GM12875 (cell line): ENCODE results near the gene RMC1.

Experiments
- H3K4me3 ChIP-seq: one replicate; pipeline ENCODE4 v1.5.1; 2011; ENCODE audit warnings: low read depth, low read length, control low read depth
- TF ChIP-seq, protein P1 (sequence below): IDR thresholded peaks from 2 replicates; pipeline ENCODE4 v1.5.1; 2011; ENCODE audit warnings: low read depth, mild to moderate bottlenecking, control low read depth, inconsistent platforms, low read length, moderate library complexity, borderline replicate concordance; ENCODE audit not compliant: insufficient read depth

Gene RMC1

DNA sequence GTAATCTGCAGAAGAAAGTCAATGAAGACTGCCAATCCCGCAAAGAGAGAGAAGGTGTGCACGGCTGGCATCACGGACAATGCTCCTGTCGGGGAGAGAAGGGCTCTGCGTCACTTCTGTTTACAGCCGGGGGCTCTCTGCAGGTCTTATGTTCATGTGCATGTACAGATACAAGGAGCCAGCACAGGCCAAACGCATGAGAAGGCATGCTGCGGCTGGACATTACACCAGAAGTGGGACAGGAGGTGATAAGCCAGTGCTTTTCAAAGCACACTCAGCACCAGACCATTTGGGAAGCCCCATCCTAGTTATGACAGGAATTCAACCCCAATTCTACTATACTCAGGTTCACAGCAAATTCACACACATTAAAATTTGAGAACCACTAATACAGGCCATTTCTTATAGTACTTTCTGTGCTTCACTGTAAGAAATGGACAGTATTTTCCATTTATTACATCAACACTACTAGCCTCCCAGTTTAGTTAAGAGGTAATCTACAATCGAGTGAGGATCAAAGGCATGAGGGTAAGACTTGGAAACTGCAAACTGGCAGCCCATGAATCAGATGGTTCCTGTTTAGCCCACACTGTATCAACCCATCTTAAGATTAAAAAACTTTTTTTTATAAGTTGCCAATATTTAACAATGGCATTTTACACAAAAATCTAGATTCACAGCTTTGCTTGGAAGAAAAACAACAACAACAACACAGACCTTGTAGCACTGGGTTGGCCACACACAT is 38.2 kb downstream of the RMC1 start:
- TF ChIP-seq, protein P1, sequence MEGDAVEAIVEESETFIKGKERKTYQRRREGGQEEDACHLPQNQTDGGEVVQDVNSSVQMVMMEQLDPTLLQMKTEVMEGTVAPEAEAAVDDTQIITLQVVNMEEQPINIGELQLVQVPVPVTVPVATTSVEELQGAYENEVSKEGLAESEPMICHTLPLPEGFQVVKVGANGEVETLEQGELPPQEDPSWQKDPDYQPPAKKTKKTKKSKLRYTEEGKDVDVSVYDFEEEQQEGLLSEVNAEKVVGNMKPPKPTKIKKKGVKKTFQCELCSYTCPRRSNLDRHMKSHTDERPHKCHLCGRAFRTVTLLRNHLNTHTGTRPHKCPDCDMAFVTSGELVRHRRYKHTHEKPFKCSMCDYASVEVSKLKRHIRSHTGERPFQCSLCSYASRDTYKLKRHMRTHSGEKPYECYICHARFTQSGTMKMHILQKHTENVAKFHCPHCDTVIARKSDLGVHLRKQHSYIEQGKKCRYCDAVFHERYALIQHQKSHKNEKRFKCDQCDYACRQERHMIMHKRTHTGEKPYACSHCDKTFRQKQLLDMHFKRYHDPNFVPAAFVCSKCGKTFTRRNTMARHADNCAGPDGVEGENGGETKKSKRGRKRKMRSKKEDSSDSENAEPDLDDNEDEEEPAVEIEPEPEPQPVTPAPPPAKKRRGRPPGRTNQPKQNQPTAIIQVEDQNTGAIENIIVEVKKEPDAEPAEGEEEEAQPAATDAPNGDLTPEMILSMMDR: no peak
- H3K4me3 ChIP-seq: no peak overlapping the region

DNA sequence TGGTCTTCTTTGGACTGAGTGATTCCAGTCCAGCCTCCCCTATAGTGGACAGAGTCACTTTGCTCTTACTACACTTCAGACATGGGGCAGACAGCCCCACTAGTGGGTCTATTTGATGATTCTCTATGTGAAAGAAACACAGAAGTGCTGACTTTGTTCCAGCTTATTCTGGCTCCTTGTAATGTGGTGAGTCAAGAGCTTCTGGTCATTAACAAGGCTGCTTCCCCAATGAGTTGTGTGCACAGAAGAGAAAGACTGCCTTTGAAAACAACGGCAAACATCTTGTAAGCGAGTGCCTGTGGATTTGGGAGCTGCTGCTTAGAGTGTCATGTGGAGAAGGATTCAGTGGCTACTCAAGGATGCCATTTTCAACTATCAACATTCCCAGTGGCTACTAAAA is 39.1 kb downstream of the RMC1 start:
- TF ChIP-seq, protein P1: no peak
- H3K4me3 ChIP-seq: no peak overlapping the region

DNA sequence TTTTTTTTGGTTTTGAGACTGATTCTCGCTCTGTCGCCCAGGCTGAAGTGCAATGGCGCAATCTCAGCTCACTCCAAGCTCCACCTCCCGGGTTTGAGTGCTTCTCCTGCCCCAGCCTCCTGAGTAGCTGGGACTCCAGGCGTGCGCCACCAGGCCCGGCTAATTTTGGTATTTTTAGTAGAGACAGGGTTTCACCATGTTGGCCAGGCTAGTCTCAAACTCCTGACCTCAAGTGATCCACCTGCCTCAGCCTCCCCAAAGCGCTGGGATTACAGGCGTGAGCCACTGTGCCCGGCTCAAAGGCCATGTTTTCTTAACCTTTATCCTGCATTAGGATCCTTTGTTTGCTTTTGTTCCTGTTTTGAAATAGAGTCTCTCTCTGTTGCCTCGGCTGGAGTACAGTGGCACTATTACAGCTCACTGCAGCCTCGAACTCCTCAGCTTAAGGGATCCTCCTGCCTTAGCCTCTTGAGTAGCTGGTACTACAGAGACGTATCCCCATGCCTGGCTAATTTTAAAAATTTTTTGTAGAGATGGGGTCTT is 42.0 kb downstream of the RMC1 start:
- H3K4me3 ChIP-seq: no peak overlapping the region
- TF ChIP-seq, protein P1: no peak

DNA sequence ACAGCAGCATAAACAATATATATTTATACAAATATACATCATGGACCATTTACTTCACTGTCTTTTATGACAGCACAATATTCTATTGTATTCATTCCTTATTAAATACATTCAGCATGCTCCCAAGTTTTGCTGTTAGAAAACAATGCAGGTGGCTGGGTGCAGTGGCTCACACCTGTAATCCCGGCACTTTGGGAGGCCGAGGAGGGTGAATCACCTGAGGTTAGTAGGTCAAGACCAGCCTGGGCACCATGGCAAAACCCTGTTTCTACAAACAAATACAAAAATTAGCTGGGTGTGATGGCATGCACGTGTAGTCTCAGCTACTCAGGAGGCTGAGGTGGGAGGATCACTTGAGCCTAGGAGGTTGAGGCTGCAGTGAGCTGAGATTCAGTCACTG is 44.0 kb downstream of the RMC1 start:
- H3K4me3 ChIP-seq: no peak overlapping the region
- TF ChIP-seq, protein P1: no peak

DNA sequence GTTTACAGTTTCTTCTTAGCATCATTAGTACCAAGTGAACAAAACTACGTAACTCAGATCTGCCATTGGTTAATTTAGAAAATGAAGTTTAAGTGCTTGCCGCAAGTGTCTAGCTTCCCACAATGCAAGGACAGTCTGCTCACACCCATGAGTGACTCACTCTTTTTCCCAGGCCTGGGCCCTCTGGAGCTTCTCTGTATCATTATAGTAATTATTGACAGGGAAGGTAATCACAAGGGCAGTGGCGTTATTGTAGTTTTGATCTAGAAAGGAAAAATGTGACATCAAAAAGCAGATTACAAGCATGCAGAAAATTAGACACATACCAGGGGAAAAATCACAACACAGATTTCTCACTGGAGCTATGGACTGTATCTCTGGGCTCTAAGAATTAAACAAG is 44.5 kb downstream of the RMC1 start:
- TF ChIP-seq, protein P1: no peak

DNA sequence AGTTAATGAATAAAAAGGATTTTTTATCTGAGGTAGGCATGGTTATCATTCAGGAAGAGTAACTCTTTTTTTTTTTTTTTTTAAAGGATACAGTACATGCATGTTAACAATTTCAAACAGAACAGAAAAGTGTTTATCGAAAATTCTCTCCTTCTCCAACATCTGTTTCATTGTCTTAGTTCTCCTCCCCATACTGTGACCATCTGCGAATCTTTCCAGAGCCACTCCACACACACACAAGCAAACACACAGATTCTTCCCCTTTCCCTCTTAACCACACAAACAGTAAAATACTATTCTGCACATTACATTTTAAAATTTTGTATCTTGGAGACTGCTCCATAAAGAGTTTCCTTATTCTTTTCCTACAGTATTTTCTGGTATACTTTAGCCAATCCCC is 45.0 kb downstream of the RMC1 start:
- TF ChIP-seq, protein P1: no peak
- H3K4me3 ChIP-seq: no peak overlapping the region

More for the DNA sequence above, 44.5 kb downstream of the RMC1 start:
- H3K4me3 ChIP-seq: no peak overlapping the region

DNA sequence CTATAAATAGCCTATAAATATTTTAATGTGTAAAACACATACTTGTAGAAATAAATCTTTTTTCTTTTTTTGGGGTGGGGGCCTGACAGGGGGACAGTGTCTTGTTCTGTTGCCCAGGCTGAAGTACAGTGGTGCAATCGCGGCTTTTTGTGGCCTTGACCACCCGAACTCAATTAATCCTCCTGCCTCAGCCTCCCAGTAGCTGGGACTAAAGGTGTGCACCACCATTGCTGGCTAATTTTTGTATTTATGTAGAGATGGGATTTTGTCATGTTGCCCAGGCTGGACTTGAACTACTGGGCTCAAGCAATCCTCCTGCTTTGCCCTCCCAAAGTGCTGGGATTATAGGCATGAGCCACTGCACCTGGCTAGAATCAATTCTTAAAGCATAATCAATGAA is 45.4 kb downstream of the RMC1 start:
- no peak overlapping the region for H3K4me3 ChIP-seq
- TF ChIP-seq, protein P1: no peak
